NCI-H2029 treated with DMSO at 0.1 percent for 48 hours (cell line): ENCODE measurements around the gene THADA.

ENCODE experiments used
- DNase-seq: peaks from one replicate; lab custom pipeline; 2025; lab: John Stamatoyannopoulos, UW

Gene THADA

GRCh38 chr2:43222475-43223309, 373.1 kb downstream of the THADA start:
- DNase-seq, result no peak

GRCh38 chr2:43221763-43222474, 373.9 kb downstream of the THADA start:
- DNase-seq, result peak; percentile 17

- DNase-seq, result no peak
These were observed 374.6 kb downstream of the THADA start for GRCh38 chr2:43221124-43221762.

- DNase-seq, result no peak
These were observed 375.1 kb downstream of the THADA start for GRCh38 chr2:43220760-43221123.

- DNase-seq, result no peak
These were observed 375.5 kb downstream of the THADA start for GRCh38 chr2:43220229-43220751.

GRCh38 chr2:43219383-43220228, 376.2 kb downstream of the THADA start:
- peak; percentile 48 for DNase-seq

GRCh38 chr2:43218702-43219382, 377.0 kb downstream of the THADA start:
- no peak for DNase-seq

GRCh38 chr2:43218155-43218701, 377.6 kb downstream of the THADA start:
- DNase-seq, result no peak

- DNase-seq, result peak; percentile 3
These were observed 378.3 kb downstream of the THADA start for GRCh38 chr2:43217228-43218154.

GRCh38 chr2:43216629-43217028, 379.2 kb downstream of the THADA start:
- no peak for DNase-seq

- DNase-seq, result no peak
These were observed 380.1 kb downstream of the THADA start for GRCh38 chr2:43215673-43216255.

- DNase-seq, result no peak
These were observed 381.6 kb downstream of the THADA start for GRCh38 chr2:43214253-43214652.

- DNase-seq, result no peak
These were observed 382.9 kb downstream of the THADA start for GRCh38 chr2:43212931-43213330.

- no peak for DNase-seq
These were observed 383.5 kb downstream of the THADA start for GRCh38 chr2:43212216-43212835.

- no peak for DNase-seq
These were observed 385.2 kb downstream of the THADA start for GRCh38 chr2:43210467-43211303.

- DNase-seq, result no peak
These were observed 385.7 kb downstream of the THADA start for GRCh38 chr2:43210125-43210466.

GRCh38 chr2:43209204-43209717, 386.6 kb downstream of the THADA start:
- no peak for DNase-seq
